Stomach (tissue), 4 donors: ENCODE data around the gene SCO2.

Experiments used
- CTCF ChIP-seq, 7 experiments: fragments of 450-650 bp in 4 of 7; fragments of 200-600 bp in 3 of 7; sonication (generic) in 3 of 7; IDR thresholded peaks; one replicate each; pipeline ENCODE4 v1.5.1; 2016 to 2019; ENCODE audit warnings: antibody characterized with exemption in 7 of 7, control low read depth in 2 of 7, mild to moderate bottlenecking in 1 of 7
- POLR2A ChIP-seq, 4 donors: fragments of 450-650 bp; IDR thresholded peaks; one replicate each; pipeline ENCODE4 v1.6.1; 2016; ENCODE audit warnings: antibody characterized with exemption in 4 of 4, control low read depth in 2 of 4, mild to moderate bottlenecking in 1 of 4, moderate library complexity in 1 of 4
- POLR2AphosphoS5 ChIP-seq, 3 donors: sonication (generic); formaldehyde crosslinking; IDR thresholded peaks; one replicate each; pipeline ENCODE4 v1.6.1; 2016; ENCODE audit warnings: antibody characterized with exemption in 3 of 3

- TF ChIP-seq POLR2A (IDR thresholded peaks at IDR 0.05) = no peak
- TF ChIP-seq CTCF (IDR thresholded peaks at IDR 0.05) = no peak
- no peak for TF ChIP-seq POLR2AphosphoS5 (IDR thresholded peaks at IDR 0.05)
Observed at GRCh38 chr22:50505276-50505775, 20.1 kb downstream of the SCO2 start.
